CD14-positive monocyte (primary cell): Measurements from ENCODE around the gene JAG2. TPM values are rescaled to one million over a fixed set of nuclear protein-coding genes. Genes with fewer than 3 reads are reported as not detected.

Experiments
- DNase-seq, 3 donors: peaks; one replicate each; pipeline ENCODE4 v3.0.0-alpha.2; 2011 to 2022
- H2AFZ ChIP-seq: 2 replicates; pipeline ENCODE4 v1.6.0; 2012; ENCODE audit warnings: mild to moderate bottlenecking, low read depth, low read length, inconsistent platforms; ENCODE audit not compliant: insufficient read depth, poor library complexity, severe bottlenecking
- H3K27ac ChIP-seq, 2 donors: 1 replicate in 1 of 2; 2 replicates in 1 of 2; pipeline ENCODE4 v1.5.1; 2012 to 2013; ENCODE audit warnings: low read length in 2 of 2, control low read depth in 1 of 2, inconsistent platforms in 1 of 2, low read depth in 1 of 2, mild to moderate bottlenecking in 1 of 2
- H3K27me3 ChIP-seq, 2 donors: one replicate each; pipeline versions ENCODE4 v1.6.0 to v1.6.1; 2011 to 2013; ENCODE audit warnings: low read length in 2 of 2; ENCODE audit not compliant: control insufficient read depth in 2 of 2, insufficient read depth in 2 of 2
- H3K36me3 ChIP-seq, 2 donors: replicated peaks in 1 of 2; 1 replicate in 1 of 2; 2 replicates in 1 of 2; pipeline versions ENCODE4 v1.5.1 to v1.6.1; 2012 to 2013; ENCODE audit warnings: low read length in 2 of 2, control low read depth in 1 of 2, inconsistent platforms in 1 of 2, mild to moderate bottlenecking in 1 of 2; ENCODE audit not compliant: insufficient read depth in 2 of 2, control insufficient read depth in 1 of 2
- H3K4me1 ChIP-seq, 2 donors: 1 replicate in 1 of 2; 2 replicates in 1 of 2; pipeline versions ENCODE4 v1.5.1 to v1.6.1; 2012 to 2013; ENCODE audit warnings: low read length in 2 of 2, control low read depth in 1 of 2, inconsistent platforms in 1 of 2, mild to moderate bottlenecking in 1 of 2, moderate library complexity in 1 of 2; ENCODE audit not compliant: insufficient read depth in 2 of 2, control insufficient read depth in 1 of 2
- H3K4me2 ChIP-seq: replicated peaks from 2 replicates; pipeline ENCODE3; 2012; ENCODE audit warnings: low read length, moderate library complexity, mild to moderate bottlenecking; ENCODE audit not compliant: poor library complexity, severe bottlenecking; ENCODE audit errors: extremely low read depth
- H3K4me3 ChIP-seq, 3 experiments: fragments of 200-600 bp in 1 of 3; sonication (generic) in 1 of 3; replicated peaks in 1 of 3; 1 replicate in 2 of 3; 2 replicates in 1 of 3; pipeline ENCODE4 v1.5.1; 2011 to 2013; ENCODE audit warnings: low read length in 3 of 3, mild to moderate bottlenecking in 3 of 3, control low read depth in 2 of 3, low read depth in 2 of 3, inconsistent platforms in 1 of 3, moderate library complexity in 1 of 3
- H3K79me2 ChIP-seq: 2 replicates; pipeline ENCODE4 v1.6.0; 2012; ENCODE audit warnings: mild to moderate bottlenecking, control low read depth, inconsistent platforms, low read length, moderate library complexity; ENCODE audit not compliant: insufficient read depth
- H3K9ac ChIP-seq: 2 replicates; pipeline ENCODE4 v1.6.0; 2017; ENCODE audit warnings: low read length, mild to moderate bottlenecking; ENCODE audit not compliant: insufficient read depth, poor library complexity, severe bottlenecking
- H3K9me3 ChIP-seq, 2 donors: replicated peaks in 1 of 2; 1 replicate in 1 of 2; 2 replicates in 1 of 2; pipeline versions ENCODE4 v1.5.1 to v1.6.1; 2012 to 2013; ENCODE audit warnings: low read length in 2 of 2, control low read depth in 1 of 2; ENCODE audit not compliant: control insufficient read depth in 1 of 2, insufficient read depth in 1 of 2
- H4K20me1 ChIP-seq: 2 replicates; pipeline ENCODE4 v1.6.0; 2012; ENCODE audit warnings: mild to moderate bottlenecking, low read length, control low read depth, moderate library complexity; ENCODE audit not compliant: insufficient read depth
- H3K27ac Mint-ChIP-seq, 7 donors: one replicate each; pipeline ENCODE4 v1.8.0; 2020; ENCODE audit warnings: mild to moderate bottlenecking in 7 of 7, mixed read lengths in 7 of 7, moderate library complexity in 6 of 7, inconsistent platforms in 2 of 7
- H3K27me3 Mint-ChIP-seq, 3 donors: one replicate each; pipeline ENCODE4 v1.8.0; 2021 to 2022; ENCODE audit warnings: low read depth in 3 of 3, mild to moderate bottlenecking in 3 of 3, mixed read lengths in 3 of 3, moderate library complexity in 3 of 3, inconsistent platforms in 1 of 3
- H3K36me3 Mint-ChIP-seq, 2 donors: one replicate each; pipeline ENCODE4 v1.8.0; 2020; ENCODE audit warnings: mixed read lengths in 2 of 2, inconsistent platforms in 1 of 2, mild to moderate bottlenecking in 1 of 2
- H3K4me1 Mint-ChIP-seq: one replicate; pipeline ENCODE4 v1.8.0; 2020; ENCODE audit warnings: mild to moderate bottlenecking, mixed read lengths
- H3K4me3 Mint-ChIP-seq, 2 donors: one replicate each; pipeline ENCODE4 v1.8.0; 2020; ENCODE audit warnings: mild to moderate bottlenecking in 2 of 2, mixed read lengths in 2 of 2, moderate library complexity in 1 of 2
- H3K9me3 Mint-ChIP-seq, 7 donors: one replicate each; pipeline ENCODE4 v1.8.0; 2020 to 2022; ENCODE audit warnings: mixed read lengths in 7 of 7, mild to moderate bottlenecking in 6 of 7, moderate library complexity in 6 of 7, inconsistent platforms in 2 of 7
- CTCF ChIP-seq: fragments of 200-600 bp; IDR thresholded peaks from one replicate; pipeline ENCODE4 v1.8.0; 2022; ENCODE audit warnings: antibody characterized with exemption, mild to moderate bottlenecking
- WGBS: methylation state at CpG from one replicate; pipeline ENCODE4 v1.1.5; 2013; ENCODE audit warnings: missing lambda C conversion rate; ENCODE audit not compliant: insufficient coverage; 5-methylcytosine and 5-hydroxymethylcytosine counted together
- intact Hi-C, 2 donors: fragments of 100-400 bp; cut with micrococcal nuclease; formaldehyde crosslinking; loops; one replicate each; pipeline versions ENCODE4 v1.15.0 to v1.15.1; 2023
- polyA plus RNA-seq, 3 donors: library from polyadenylated mRNA; depleted of rRNA in 1 of 3; unstranded in 2 of 3; stranded (reverse) in 1 of 3; fragments of 300-500 nt in 2 of 3; fragments of >200 nt in 1 of 3; fragmentation: Illumina TruSeq in 2 of 3; gene quantifications; 1 replicate in 2 of 3; 2 replicates in 1 of 3; pipeline ENCODE4 v1.2.3, GENCODE V29; 2012 to 2021

The JAG2 gene
- polyA plus RNA-seq, 3 donors: 1.2 TPM; not detected in 2

GRCh38 chr14:105214324-105214915 lies 45.8 kb upstream of the JAG2 start:
- Histone ChIP-seq H3K4me2 (no peak overlapping the region), H3K9me3 (peaks cover 0 to 3% of the 10 kb centered on the region in 2 donors), H3K4me3 (no peak overlapping the region), H3K36me3 (peaks cover 69 to 93% of the 10 kb centered on the region in 2 donors), H3K79me2 (no peaks in the 10 kb centered on the region), H2AFZ (no peak overlapping the region), H4K20me1 (peaks cover 3% of the 10 kb centered on the region), H3K9ac (no peak overlapping the region), H3K27me3 (no peaks in the 10 kb centered on the region), H3K27ac (no peak overlapping the region), H3K4me1 (no peaks in the 10 kb centered on the region)
- peaks cover 0 to 7% (median 2%) of the 10 kb centered on the region in 7 donors for H3K9me3 Mint-ChIP-seq
- H3K4me1 Mint-ChIP-seq: no peaks in the 10 kb centered on the region
- peaks cover 42 to 75% of the 10 kb centered on the region in 2 donors for H3K36me3 Mint-ChIP-seq
- H3K27me3 Mint-ChIP-seq: peaks cover 0 to 2% (median 0%) of the 10 kb centered on the region in 3 donors
- H3K27ac Mint-ChIP-seq: peak overlapping the region in 1 of 7 donors; percentile 66
- 95% methylated on average over 7 of the region's 14 CpGs for WGBS
- no peak for TF ChIP-seq CTCF
- DNase-seq: no peak
- H3K4me3 Mint-ChIP-seq: no peak overlapping the region
- intact Hi-C loops: no loop called here

GRCh38 chr14:105213361-105213760 lies 44.8 kb upstream of the JAG2 start:
- H3K4me1 Mint-ChIP-seq: no peaks in the 10 kb centered on the region
- peaks cover 0 to 7% (median 2%) of the 10 kb centered on the region in 7 donors for H3K9me3 Mint-ChIP-seq
- peaks cover 3% of the 10 kb centered on the region for H4K20me1 ChIP-seq
- no peaks in the 10 kb centered on the region for H3K79me2 ChIP-seq
- peaks cover 61 to 84% of the 10 kb centered on the region in 2 donors for H3K36me3 ChIP-seq
- H2AFZ ChIP-seq: no peak overlapping the region
- no peak overlapping the region for H3K4me3 Mint-ChIP-seq
- TF ChIP-seq CTCF: no peak
- peaks cover 0 to 2% (median 0%) of the 10 kb centered on the region in 3 donors for H3K27me3 Mint-ChIP-seq
- peaks cover 35 to 68% of the 10 kb centered on the region in 2 donors for H3K36me3 Mint-ChIP-seq
- no peak overlapping the region for H3K4me3 ChIP-seq
- no peak overlapping the region for H3K9ac ChIP-seq
- no peak for DNase-seq
- intact Hi-C loops: no loop called here
- WGBS: 100% methylated on average over 6 of the region's 10 CpGs
- H3K4me2 ChIP-seq: no peak overlapping the region
- no peak overlapping the region for H3K27ac ChIP-seq
- no peaks in the 10 kb centered on the region for H3K4me1 ChIP-seq
- no peaks in the 10 kb centered on the region for H3K27me3 ChIP-seq
- peaks cover 0 to 3% of the 10 kb centered on the region in 2 donors for H3K9me3 ChIP-seq
- H3K27ac Mint-ChIP-seq: peak overlapping the region in 1 of 7 donors; percentile 30
